Type B pancreatic cell (in vitro differentiated cells): Measurements from ENCODE around the gene KLC3. TPM values are rescaled to one million over a fixed set of nuclear protein-coding genes. Genes with fewer than 3 reads are reported as not detected.
A peak's percentile ranks its signal among the peaks of the same experiment; 100 is the strongest.

ENCODE experiments used
- DNase-seq: peaks from one replicate; pipeline ENCODE4 v3.0.0; 2021; ENCODE audit warnings: mixed read lengths; ENCODE audit not compliant: unreplicated experiment; ENCODE audit errors: extremely low spot score
- H3K27ac Mint-ChIP-seq: 2 replicates; pipeline ENCODE4 v1.8.0; 2021; ENCODE audit warnings: mild to moderate bottlenecking, mixed read lengths
- H3K27me3 Mint-ChIP-seq: 2 replicates; pipeline ENCODE4 v1.8.0; 2021; ENCODE audit warnings: mixed read lengths
- H3K36me3 Mint-ChIP-seq: 2 replicates; pipeline ENCODE4 v1.8.0; 2021; ENCODE audit warnings: mixed read lengths
- H3K4me1 Mint-ChIP-seq: one replicate; pipeline ENCODE4 v1.8.0; 2021; ENCODE audit warnings: mixed read lengths; ENCODE audit not compliant: unreplicated experiment
- H3K4me3 Mint-ChIP-seq: 2 replicates; pipeline ENCODE4 v1.8.0; 2021; ENCODE audit warnings: mild to moderate bottlenecking, mixed read lengths
- H3K9me3 Mint-ChIP-seq: 2 replicates; pipeline ENCODE4 v1.8.0; 2021; ENCODE audit warnings: mixed read lengths
- CTCF ChIP-seq: fragments of 200-600 bp; sonication (generic); conservative IDR thresholded peaks from 2 replicates; pipeline ENCODE4 v1.5.0; 2021; ENCODE audit warnings: antibody characterized with exemption, mild to moderate bottlenecking
- total RNA-seq: library from RNA; stranded (reverse); gene quantifications from 2 replicates; pipeline ENCODE4 v1.2.1, GENCODE V29; 2021; ENCODE audit warnings: low replicate concordance

The KLC3 gene
- total RNA-seq, 1 donor from 2014 or later: 4.9 TPM

DNA sequence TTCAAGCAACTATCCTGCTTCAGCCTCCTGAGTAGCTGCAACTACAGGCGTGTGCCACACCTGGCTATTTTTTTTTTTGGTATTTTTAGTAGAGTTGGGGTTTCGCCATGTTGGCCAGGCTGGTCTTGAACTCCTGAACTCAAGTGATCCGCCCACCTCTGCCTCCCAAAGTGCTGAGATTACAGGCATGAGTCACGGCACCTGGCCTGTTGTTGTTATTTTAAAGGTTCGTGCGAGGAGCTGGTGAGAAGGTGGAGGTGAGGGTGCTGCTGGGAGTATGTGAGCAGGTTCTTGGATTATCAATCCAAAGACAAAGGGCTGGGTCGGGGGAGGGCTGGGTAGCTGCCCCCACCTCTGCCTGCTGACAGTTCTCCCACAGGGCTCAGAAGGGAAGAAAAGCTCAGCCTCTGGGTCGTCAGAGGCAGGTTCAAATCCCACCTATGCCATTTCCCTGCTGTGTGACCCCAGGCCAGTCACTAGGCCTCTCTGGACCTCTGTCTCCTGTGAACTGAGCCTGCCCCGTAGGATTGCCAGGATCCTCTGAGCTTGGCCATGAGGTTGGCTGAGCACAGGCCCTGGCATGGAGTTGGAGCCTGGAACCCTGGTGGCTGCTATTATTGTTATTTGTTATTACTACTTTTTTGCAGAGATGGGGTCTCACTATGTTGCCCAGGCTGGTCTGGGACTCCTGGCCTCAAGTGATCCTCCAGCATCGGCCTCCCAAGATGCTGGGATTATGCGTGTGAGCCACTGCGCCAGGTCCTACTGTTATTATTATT, 19.4 kb upstream of the KLC3 start:
- Mint-ChIP-seq H3K27me3 (peaks cover 27% of the 10 kb centered on the region), H3K4me1 (peaks cover 12% of the 10 kb centered on the region)
- TF ChIP-seq CTCF: no peak

DNA sequence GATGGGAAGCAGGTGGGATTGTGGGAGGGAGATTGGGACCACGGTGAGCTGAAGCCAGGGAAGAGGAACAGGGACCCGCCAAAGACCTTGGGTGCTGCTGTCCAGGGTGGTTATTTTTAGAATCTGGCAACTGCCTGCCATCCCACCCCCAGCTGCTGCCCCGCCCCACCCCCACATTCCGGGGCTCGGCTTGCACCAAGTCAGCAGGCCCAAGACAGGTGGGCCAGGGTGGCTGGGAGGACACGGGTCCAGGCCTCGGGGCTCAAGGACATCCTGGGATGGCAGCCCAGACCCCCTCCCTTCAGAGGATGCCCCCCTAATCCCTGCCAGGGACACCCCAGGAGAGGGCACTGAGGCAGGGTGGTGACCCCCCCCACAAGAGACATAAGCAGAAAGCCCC, 18.7 kb upstream of the KLC3 start:
- H3K27me3 Mint-ChIP-seq: peaks cover 22% of the 10 kb centered on the region
- peak overlapping the region; percentile 25 for H3K27ac Mint-ChIP-seq
- H3K9me3 Mint-ChIP-seq: no peaks in the 10 kb centered on the region
- H3K36me3 Mint-ChIP-seq: no peaks in the 10 kb centered on the region
- DNase-seq: no peak
- no peak for TF ChIP-seq CTCF
- no peak overlapping the region for H3K4me3 Mint-ChIP-seq
- H3K4me1 Mint-ChIP-seq: peaks cover 16% of the 10 kb centered on the region

More for the DNA sequence above, 19.4 kb upstream of the KLC3 start:
- no peaks in the 10 kb centered on the region for H3K36me3 Mint-ChIP-seq
- H3K9me3 Mint-ChIP-seq: no peaks in the 10 kb centered on the region
- H3K4me3 Mint-ChIP-seq: no peak overlapping the region
- no peak for DNase-seq
- no peak overlapping the region for H3K27ac Mint-ChIP-seq

- Mint-ChIP-seq H3K9me3 (no peaks in the 10 kb centered on the region), H3K4me3 (no peak overlapping the region), H3K36me3 (no peaks in the 10 kb centered on the region), H3K27me3 (peaks cover 19% of the 10 kb centered on the region), H3K4me1 (peaks cover 16% of the 10 kb centered on the region), H3K27ac (peak overlapping the region; percentile 25)
- no peak for DNase-seq
- no peak for TF ChIP-seq CTCF
Measured at GRCh38 chr19:45322311-45322710, 18.2 kb upstream of the KLC3 start.

GRCh38 chr19:45322744-45323281, 17.7 kb upstream of the KLC3 start, which contains the start of gene CKM:
Gene CKM, minus strand, starts transcription at chr19:45322875. Its CDS starts 3,162 bp downstream, at chr19:45319713.
- no peak for TF ChIP-seq CTCF
- Mint-ChIP-seq H3K27ac (peak within 1 kb of the TSS; percentile 25), H3K9me3 (no peaks in the 10 kb centered on the region), H3K36me3 (no peaks in the 10 kb centered on the region), H3K4me1 (peaks cover 16% of the 10 kb centered on the region), H3K27me3 (peaks cover 16% of the 10 kb centered on the region), H3K4me3 (peak within 1 kb of the TSS; percentile 47)
- no peak for DNase-seq

GRCh38 chr19:45323671-45324081, 16.9 kb upstream of the KLC3 start:
- Mint-ChIP-seq H3K4me1 (peaks cover 16% of the 10 kb centered on the region), H3K27me3 (peaks cover 12% of the 10 kb centered on the region), H3K27ac (no peak overlapping the region), H3K36me3 (no peaks in the 10 kb centered on the region), H3K4me3 (peak overlapping the region; percentile 47), H3K9me3 (no peaks in the 10 kb centered on the region)
- no peak for DNase-seq
- TF ChIP-seq CTCF: no peak
